ENCODE data around the gene NIF3L1.

DNA sequence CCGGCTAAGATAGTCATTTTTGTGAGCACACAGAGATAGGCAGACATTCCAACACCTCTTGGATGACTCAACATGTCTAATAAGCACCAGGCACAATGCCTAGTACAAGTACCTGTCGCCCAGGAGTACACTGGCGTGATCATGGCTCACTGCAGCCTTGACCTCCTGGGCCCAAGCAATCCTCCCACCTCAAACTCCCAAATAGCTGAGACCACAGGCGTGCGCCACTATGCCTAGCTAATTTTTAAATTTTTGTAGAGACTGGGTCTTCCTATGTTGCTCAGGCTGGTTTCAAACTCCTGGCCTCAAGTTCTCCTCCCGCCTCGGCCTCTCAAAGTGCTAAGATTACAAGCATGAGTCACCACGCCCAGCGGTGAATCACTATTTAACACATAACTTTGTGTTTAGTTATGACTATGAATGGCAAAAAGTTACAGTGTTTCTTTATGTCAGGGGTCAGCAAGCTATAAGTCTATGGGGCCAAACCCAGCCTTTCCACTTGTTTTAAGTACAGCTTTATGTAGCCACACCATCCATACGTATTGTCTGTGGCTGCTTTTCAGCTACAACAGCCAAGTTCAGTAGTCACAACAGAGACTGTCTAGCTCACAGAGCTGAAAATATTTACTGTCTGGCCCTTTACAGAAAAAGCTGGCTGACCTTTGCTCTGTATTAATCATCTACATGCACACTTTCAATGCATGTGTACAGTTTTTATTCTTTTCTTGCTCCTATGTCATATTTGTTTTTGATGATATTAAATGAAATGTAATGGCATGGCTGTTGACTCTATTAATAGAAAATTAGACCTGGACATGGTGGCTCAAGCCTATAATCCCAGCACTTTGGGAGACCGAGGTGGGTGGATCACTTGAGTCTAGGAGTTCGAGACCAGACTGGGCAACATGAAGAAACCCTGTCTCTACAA lies 55.6 kb downstream of the NIF3L1 start:
- TF ChIP-seq, protein P1, sequence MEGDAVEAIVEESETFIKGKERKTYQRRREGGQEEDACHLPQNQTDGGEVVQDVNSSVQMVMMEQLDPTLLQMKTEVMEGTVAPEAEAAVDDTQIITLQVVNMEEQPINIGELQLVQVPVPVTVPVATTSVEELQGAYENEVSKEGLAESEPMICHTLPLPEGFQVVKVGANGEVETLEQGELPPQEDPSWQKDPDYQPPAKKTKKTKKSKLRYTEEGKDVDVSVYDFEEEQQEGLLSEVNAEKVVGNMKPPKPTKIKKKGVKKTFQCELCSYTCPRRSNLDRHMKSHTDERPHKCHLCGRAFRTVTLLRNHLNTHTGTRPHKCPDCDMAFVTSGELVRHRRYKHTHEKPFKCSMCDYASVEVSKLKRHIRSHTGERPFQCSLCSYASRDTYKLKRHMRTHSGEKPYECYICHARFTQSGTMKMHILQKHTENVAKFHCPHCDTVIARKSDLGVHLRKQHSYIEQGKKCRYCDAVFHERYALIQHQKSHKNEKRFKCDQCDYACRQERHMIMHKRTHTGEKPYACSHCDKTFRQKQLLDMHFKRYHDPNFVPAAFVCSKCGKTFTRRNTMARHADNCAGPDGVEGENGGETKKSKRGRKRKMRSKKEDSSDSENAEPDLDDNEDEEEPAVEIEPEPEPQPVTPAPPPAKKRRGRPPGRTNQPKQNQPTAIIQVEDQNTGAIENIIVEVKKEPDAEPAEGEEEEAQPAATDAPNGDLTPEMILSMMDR (conservative IDR thresholded peaks at IDR 0.05) = no peak
- no peak for TF ChIP-seq EZH2 (IDR thresholded peaks at IDR 0.05; ENCODE audit: low read depth)
